ENCODE data around the gene APOC1. TPM values are rescaled to one million over a fixed set of nuclear protein-coding genes. Genes with fewer than 3 reads are reported as not detected.

APOC1 gene
- total RNA-seq, 2 donors from 2014 or later = 3.6 to 6.5 TPM

DNA sequence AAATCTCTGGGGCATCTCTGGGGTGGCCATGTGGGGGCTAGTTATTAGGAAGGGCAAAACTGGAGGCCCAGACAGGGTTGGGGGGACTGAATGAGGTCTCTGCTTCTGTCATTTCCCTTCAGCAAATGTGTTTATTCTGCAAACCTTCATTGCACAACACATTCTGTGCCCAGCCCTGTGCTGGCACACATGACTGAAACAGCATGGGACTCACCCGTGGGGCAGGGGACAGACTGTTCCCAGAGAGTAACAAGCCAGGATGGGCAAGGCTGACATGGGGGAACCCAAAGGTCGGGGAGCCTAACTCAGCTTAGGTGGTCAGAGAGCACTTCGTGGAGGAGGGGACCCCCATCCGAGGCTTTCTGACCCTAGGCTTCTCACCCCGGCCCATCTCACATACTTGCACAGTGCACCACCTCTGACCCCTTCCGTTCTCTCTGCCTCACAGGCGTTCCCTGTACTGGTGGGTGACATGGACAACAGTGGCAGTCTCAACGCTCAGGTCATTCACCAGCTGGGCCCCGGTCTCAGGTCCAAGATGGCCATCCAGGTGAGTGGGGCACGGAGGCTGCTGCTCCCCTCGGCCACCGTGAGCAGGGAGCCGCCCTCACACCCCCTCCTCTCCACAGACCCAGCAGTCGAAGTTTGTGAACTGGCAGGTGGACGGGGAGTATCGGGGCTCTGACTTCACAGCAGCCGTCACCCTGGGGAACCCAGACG lies 20.9 kb upstream of the APOC1 start:
- Histone ChIP-seq H3K9me3 (no peaks in the 10 kb centered on the region), H3K4me3 (no peak overlapping the region), H3K4me1 (peaks cover 0 to 25% of the 10 kb centered on the region in 2 donors), H3K27me3 (no peaks in the 10 kb centered on the region), H3K36me3 (peaks cover 54% of the 10 kb centered on the region), H3K27ac (no peak overlapping the region)
- TF ChIP-seq, protein P1, sequence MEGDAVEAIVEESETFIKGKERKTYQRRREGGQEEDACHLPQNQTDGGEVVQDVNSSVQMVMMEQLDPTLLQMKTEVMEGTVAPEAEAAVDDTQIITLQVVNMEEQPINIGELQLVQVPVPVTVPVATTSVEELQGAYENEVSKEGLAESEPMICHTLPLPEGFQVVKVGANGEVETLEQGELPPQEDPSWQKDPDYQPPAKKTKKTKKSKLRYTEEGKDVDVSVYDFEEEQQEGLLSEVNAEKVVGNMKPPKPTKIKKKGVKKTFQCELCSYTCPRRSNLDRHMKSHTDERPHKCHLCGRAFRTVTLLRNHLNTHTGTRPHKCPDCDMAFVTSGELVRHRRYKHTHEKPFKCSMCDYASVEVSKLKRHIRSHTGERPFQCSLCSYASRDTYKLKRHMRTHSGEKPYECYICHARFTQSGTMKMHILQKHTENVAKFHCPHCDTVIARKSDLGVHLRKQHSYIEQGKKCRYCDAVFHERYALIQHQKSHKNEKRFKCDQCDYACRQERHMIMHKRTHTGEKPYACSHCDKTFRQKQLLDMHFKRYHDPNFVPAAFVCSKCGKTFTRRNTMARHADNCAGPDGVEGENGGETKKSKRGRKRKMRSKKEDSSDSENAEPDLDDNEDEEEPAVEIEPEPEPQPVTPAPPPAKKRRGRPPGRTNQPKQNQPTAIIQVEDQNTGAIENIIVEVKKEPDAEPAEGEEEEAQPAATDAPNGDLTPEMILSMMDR (IDR thresholded peaks at IDR 0.05) = no peak
- DNase-seq (ENCODE audit: low spot score) = no peak

DNA sequence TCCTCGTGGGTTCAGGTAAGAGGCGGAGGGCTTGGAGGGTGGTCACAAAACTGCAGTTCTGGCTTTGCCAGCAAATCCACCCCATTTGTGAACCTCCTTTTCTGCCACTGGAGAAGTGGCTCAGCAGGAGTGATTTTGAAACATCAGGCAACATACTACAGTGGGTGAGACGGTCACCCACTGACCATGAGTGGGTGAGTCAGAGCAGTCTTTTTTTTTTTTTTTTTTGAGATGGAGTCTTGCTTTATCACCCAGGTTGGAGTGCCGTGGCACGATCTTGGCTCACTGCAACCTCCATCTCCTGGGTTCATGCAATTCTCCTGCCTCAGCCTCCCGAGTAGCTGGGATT lies 20.4 kb upstream of the APOC1 start:
- TF ChIP-seq, protein P1 (IDR thresholded peaks at IDR 0.05) = no peak
- no peaks in the 10 kb centered on the region for H3K9me3 ChIP-seq

DNA sequence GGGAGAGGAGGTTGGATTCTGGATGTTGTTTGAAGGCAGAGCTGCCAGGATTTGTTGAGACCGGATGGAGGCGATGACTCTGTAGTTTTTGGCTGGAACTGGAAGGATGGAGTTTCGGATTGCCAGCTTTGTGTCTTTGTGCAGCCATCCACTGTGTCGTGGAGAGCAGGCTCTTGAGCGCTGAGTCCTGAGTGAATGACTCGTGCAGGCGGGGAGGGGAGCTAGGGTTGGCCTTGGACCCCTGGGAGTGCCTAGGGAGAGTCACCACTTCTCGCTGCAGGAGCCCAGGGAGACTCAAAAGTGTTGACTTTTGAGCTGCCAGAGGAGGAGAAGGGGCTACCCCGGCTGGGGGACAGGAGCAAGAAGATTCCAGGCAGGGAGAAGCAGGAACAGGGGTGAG lies 19.5 kb upstream of the APOC1 start:
- H3K27me3 ChIP-seq = no peaks in the 10 kb centered on the region
- H3K27ac ChIP-seq = no peak overlapping the region
- DNase-seq (ENCODE audit: low spot score) = no peak
- no peaks in the 10 kb centered on the region for H3K9me3 ChIP-seq
- H3K36me3 ChIP-seq = peaks cover 56% of the 10 kb centered on the region
- TF ChIP-seq, protein P1 (IDR thresholded peaks at IDR 0.05) = no peak
- peaks cover 0 to 17% of the 10 kb centered on the region in 2 donors for H3K4me1 ChIP-seq
- H3K4me3 ChIP-seq = no peak overlapping the region

More for the DNA sequence above, 20.4 kb upstream of the APOC1 start:
- Histone ChIP-seq H3K4me3 (no peak overlapping the region), H3K36me3 (peaks cover 54% of the 10 kb centered on the region), H3K4me1 (peaks cover 0 to 25% of the 10 kb centered on the region in 2 donors), H3K27me3 (no peaks in the 10 kb centered on the region), H3K27ac (no peak overlapping the region)
- no peak for DNase-seq (ENCODE audit: low spot score)

DNA sequence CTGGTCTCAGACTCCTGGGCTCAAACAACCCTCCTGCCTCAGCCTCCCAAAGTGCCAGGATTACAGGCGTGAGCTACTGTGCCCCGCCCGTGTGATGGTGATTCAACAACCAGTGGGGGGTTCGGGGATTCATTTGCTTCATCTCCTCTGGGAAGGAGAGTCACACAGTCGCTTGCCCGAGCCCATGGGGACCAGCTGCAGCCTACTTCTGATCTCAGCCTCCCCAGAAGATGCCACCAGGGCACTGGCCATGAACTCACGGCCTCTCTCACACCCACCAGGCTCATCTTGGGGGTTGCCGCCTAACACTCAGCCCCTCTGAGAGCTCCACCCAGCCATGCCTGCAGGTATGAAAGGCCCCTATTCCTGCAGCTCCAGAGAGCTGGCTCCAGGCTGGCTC lies 16.6 kb upstream of the APOC1 start:
- Histone ChIP-seq H3K4me3 (no peak overlapping the region), H3K27ac (no peak overlapping the region), H3K27me3 (no peaks in the 10 kb centered on the region), H3K9me3 (no peaks in the 10 kb centered on the region), H3K4me1 (peaks cover 0 to under 1% of the 10 kb centered on the region in 2 donors), H3K36me3 (peaks cover 77% of the 10 kb centered on the region)
- DNase-seq (ENCODE audit: low spot score) = no peak
- TF ChIP-seq, protein P1 (IDR thresholded peaks at IDR 0.05) = no peak

DNA sequence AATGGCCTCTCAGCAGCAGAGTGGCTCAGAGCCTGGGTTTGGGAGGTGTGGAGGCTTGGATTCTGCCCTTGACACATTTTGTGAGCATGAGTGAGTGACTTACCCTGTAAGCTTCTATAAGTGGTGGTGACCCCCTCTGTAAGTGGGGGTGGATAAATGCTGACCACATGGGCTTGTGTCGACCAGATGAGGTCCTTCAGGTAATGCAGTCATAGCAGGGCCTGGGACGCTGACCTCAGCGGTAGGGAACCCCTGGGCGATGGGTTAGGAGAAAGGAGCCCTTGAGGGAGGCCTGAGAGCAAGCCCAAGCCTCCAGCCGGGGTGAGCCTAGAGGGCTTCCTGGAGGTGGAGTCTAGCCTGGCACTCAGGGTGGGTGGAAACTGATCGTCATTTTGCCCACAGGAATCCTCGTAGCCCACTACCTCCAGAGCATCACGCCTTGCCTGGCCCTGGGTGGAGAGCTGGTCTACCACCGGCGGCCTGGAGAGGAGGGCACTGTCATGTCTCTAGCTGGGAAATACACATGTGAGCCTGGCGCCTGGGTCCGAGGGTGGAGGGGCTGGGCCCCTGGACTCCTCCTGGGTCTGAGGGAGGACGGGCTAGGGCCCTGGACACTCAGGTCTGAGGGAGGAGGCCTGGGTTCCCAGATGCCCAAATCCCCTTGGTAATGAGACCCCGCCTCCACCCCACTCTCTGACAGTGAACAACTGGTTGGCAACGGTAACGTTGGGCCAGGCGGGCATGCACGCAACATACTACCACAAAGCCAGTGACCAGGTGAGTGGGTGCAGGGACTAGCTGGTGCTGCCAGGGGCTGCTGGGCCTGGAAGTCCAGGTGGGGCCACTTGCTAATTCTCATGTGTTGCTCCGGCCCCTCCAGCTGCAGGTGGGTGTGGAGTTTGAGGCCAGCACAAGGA lies 13.8 kb upstream of the APOC1 start:
- Histone ChIP-seq H3K4me1 (peaks cover 0 to 11% of the 10 kb centered on the region in 2 donors), H3K36me3 (peaks cover 55% of the 10 kb centered on the region), H3K27ac (no peak overlapping the region), H3K9me3 (no peaks in the 10 kb centered on the region), H3K27me3 (peaks cover 0 to 4% of the 10 kb centered on the region in 2 donors), H3K4me3 (no peak overlapping the region)
- DNase-seq (ENCODE audit: low spot score) = no peak
- TF ChIP-seq, protein P1 (IDR thresholded peaks at IDR 0.05) = no peak
